CD4-positive, alpha-beta T cell treated with Interleukin-1 beta for 1 hour (primary cell): ENCODE data around the gene TSTD1.
"Not testable (repeated sequence)": the region's sequence is repeated elsewhere in the genome, so short reads cannot be mapped to it uniquely, and the experiment has no call there.

Source experiments
- DNase-seq, 2 donors: peaks; one replicate each; pipeline ENCODE4 v3.0.0-alpha.2; 2020 to 2022

The TSTD1 gene

DNA sequence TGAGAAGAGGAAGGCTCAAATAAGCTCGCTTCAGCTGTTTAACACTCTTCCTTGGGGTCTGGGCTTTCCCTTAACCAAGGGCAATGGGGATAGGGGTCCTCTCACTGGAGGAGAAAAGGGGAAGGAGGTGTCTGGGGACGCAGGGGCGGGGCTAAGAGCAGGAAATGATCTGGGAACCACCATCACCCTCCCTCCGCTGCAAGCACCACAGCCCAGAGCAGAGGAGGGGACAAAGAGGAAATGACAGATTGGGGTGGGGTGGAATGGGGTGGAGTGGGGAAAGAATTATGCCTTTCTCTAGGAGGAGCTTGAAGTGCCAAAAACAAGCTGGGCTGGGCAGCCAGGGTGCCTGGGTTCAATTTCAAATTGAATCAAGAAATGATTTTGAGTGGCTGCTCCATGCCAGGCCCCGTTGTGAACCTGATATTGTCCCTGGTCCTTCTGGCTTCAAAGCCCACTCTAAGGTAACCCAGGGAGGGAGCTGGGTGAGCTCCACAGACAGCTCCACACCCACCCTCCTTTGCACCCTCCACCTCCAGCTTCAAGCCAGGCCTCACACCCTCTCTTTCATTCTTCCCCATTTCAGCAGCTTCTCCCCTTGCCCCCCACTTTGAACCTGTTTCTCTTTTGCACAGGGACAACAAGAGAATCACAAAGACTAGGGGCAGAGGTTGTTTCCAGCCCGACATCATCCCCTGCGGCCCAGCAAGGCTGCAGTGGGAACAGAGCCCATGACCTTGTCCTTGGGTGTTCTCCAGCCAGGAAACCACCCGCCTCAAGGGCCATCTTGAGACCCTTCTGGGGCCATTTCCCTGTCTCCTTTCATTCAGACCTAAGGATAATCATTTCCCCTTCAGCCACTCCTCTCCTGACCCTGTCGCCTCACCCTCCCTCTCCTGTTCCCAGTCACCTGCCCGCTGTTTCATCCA is 29.8 kb upstream of the TSTD1 start:
- DNase-seq, result peak; percentile 93 to 94

DNA sequence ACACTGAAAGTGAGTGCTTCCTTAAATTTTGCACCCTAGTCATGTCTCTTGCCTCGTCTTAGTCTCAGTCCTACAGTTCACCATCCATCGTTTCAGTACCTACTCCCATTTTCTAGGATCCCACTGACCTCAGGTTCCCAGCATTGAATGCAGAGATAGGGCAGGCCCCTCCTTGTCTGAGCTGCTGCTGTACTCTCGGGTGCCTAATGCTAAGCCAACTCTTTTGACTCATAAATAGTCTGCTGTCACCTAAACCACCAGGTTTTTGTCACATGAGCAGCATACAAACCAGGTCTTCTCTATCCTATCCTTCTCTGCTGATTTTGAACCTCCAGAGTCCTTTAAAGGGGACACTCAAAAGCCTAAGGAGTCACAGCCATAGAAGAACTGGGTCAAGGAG is 27.9 kb upstream of the TSTD1 start:
- peak in 1 of 2 donors; percentile 29 for DNase-seq

DNA sequence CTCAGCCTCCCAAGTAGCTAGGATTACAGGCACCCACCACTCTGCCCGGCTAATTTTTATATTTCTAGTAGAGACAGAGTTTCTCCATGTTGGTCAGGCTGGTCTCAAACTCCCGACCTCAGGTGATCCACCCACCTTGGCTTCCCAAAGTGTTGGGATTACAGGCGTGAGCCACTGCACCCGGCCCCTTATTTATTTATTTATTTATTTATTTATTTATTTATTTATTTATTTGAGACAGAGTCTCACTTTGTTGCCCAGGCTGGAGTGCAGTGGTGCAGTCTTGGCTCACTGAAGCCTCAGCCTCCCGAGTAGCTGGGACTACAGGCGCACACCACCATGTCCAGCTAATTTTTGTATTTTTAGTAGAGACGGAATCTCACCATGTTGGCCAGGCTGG is 26.9 kb upstream of the TSTD1 start:
- DNase-seq, result not testable (repeated sequence)

DNA sequence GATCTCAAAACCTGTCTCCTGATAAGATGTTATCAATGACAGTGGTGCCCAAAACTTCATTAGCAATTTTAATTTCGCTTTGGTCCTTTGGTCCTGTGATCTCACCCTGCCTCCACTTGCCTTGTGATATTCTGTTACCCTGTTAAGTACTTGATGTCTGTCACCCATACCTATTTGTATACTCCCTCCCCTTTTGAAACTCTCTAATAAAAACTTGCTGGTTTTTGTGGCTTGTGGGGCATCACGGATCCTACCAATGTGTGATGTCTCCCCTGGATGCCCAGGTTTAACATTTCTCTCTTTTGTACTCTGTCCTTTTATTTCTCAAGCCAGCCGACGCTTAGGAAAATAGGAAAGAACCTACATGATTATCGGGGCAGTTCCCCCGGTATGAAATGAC is 25.2 kb upstream of the TSTD1 start:
- DNase-seq, result not testable (repeated sequence)

DNA sequence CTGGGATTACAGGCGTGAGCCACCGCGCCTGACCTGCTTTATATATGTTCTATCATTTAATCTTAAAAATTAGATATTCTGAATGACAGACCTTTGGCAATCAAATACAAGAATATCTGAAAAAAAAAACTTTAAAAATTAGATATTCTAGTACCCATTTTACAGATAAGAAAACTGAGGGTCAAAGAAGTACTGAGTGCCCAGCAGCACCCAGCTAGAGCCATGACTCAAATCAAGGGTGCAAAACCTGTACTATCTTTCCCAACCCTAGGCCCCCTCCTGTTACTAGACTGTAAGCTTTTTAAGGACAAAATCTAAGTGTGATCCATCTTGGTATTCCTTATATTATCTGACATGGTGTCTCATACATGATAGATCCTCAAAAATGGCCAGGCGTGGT is 22.7 kb upstream of the TSTD1 start:
- DNase-seq, result no peak

DNA sequence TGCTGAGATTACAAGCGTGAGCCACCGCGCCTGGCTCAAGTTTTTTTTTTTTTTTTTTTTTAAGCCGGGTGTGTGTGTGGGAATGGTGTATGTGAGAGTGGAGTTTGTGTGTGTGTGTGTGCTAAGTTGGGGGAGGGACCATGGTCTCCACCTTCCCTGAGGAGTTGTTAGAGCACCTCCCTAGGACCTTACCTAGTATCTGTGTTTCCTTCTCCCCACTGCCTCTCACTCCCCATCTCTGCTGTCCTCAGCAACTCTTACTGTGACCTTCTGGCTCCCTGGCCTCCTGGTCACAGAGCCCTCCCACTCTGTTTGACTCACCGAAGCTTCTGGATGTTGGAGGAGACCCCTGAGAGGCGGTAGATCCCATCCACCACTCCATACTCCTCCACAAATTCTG is 20.5 kb upstream of the TSTD1 start:
- no peak for DNase-seq

DNA sequence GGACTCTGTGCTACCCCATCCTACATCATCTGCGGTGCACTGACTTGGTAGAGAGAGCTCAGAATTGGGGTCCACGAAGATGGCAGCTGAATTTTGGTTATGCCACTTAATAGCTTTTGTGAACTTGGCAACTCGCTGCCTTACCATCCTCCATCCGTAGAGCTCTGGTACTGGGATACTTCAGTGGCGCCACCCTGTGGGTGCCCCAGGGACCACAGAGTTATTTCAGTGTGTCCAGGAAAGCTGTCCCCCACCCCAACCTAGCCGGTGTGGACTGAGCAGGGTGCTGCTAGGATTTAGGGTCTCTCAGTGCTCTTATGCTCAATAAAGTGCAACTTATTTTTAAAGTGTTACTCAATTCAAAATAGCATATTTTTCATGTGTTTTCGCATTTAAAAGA is 16.0 kb upstream of the TSTD1 start:
- no peak for DNase-seq

DNA sequence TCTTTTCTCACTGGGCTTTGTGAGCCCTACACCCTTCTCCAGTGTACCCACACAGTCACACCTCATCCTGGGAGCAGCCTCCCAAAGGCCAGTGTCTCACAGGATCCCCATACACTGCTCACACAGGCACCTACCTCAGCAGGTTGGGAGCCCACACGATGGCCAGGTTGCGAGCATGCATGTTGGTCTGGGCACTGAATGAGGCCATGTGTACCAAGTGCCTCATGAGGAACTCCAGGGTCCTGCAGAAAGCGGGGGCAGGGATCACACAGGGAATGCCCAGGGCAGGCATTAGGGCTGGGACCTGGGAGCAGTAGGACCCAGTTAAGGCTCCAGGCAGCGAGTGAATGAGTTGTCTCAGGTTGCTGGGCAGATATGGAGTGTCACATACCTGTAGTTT is 15.5 kb upstream of the TSTD1 start:
- DNase-seq, result no peak

DNA sequence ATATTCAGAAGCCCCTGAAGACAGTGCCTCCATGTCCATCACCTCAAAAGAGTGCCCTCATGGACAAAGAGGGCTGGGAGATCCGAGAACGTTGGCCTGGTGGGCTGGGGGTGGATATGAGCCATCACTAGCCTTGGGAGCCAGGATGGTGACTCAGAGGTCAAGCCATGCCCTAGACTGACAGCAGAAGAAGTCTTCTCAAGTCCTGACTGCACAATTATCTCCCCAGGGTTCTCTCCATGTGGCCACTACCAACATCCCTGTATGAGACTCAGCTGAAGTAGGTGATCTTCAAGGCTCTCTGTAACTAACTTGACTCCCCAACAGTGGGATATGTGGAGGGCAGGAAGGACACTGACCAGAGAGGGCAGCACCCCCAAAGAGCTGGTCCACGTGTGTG is 14.1 kb upstream of the TSTD1 start:
- no peak for DNase-seq

DNA sequence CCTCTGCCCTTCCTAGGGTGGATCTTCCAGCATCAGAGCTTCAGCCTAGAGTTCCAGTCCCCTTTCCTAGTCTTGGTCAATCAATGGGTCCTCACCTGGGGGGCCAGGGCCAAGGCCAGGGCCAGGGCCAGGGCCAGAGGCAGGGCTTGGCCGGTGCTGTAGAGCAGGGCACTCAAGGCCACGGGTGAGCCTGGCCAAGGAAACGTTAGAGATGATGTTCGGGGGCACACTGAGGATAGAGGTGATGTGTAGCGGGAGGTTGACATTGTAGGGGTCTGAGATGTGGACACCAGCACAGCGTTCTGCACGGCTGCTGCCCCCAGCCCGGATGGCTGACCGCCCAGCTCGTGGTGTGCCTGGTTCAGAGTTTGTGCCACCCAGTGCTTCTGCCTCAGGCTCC is 12.5 kb upstream of the TSTD1 start:
- DNase-seq, result no peak

DNA sequence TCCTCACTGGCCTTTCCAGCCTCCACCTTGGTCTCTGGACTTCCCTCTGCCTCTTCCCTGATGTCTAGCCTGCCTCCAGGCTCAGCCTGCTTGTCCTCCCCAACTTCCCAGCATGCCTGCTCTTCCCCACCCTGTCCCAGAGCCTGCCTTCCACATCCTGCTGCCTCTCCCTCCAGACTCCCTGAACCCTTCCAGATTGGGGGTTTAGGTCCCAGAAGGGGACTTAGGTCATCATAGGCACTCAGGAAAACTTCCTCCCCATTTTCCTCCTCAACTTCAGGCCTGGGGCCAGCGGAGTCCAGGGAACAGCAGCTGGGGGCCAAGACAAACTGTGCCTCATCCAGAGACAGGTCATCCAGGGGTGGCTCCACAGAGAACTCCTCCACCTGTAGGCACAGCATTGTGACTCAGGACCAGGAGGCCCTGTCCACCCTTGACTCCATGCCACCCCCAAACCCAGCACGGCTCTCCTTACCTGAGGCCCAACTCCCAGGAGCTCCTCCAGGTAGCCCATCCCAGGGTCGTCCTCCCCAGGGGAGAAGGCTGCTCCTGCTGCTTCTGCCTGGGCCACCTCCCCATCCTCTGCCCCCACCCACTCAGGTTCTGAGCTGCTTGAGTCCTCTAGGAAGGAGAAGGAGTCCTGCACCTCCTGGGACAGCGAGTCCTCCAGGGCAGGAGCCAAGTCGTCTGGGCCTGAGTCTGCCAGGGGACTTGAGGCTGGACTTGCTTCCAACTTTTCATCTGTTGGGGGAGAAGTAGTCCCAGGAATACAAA is 10.4 kb upstream of the TSTD1 start:
- DNase-seq, result no peak

DNA sequence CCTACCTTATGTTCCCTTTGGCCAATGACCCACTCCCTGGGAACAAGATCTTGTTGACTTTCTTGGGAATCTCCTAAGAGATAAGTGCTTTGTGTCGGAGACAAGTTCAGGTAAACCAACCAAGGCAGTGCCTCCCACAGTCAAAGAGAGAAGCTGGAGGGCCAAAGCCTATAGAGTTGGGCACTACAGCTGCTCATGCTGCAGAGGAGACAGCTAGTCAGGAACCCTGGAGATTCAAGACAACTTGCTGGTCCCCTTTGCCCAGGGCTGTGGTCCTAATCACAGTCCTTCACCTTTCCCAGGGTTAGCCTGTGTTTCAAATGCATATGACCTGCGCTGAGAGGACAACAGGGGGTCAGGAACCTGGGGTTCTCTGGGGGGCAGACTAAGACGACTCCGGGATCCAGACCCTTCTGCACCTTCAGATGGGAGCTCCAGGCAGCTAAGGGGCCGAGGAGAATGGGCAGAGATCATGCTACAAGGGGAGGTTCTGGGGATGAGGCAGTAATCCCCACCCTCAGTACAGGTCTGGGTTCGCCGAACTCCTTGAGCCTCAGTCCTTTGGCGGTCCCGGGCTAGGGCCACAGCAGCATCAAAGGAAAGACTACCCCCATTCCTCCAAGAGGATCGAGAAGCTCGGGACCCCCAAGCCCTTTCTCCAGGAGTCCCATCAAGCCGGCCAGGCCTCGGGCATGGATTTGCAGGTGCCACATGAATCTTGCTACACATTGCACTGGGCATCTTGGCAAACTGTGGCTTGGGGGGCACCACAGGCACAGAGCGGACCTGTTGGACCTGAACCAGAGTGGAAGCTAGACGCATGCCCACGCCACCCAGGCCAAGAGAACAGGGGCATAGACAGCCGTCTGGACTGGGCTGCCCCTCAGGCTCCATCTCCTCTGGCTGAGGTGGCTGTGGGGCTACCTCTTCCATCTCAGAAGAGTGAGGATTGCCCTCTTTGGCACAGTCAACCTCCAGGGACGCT is 9.0 kb upstream of the TSTD1 start:
- DNase-seq, result no peak

DNA sequence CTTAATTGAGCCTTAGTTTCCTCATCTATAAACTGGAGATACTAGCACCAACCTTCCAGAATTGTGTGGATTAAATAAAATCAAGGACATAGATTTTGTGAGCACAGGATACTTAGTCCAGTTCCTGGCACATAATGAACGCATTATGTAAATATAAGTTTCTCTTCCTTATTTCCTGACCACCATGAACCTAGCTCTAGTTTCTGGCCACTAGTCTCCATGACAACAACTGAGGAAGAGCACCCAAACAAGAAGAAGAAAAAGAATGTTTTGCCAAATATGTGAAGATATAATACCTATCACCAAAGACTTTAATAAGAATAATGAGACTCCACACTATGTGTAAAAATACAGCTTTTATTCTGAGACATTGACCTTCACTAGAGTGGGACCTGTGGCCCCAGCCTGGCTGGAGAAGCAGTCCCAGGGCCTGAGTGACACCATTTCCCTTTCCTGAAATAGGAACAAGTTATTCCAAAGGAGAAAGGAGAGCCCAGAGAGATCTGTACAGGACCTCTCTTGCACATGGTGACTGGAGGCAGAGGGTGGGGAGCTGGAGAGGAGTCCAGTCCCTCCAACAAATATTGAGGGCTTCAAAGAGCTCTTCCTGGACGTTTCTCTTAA is 8.0 kb upstream of the TSTD1 start:
- peak; percentile 38 to 45 for DNase-seq

DNA sequence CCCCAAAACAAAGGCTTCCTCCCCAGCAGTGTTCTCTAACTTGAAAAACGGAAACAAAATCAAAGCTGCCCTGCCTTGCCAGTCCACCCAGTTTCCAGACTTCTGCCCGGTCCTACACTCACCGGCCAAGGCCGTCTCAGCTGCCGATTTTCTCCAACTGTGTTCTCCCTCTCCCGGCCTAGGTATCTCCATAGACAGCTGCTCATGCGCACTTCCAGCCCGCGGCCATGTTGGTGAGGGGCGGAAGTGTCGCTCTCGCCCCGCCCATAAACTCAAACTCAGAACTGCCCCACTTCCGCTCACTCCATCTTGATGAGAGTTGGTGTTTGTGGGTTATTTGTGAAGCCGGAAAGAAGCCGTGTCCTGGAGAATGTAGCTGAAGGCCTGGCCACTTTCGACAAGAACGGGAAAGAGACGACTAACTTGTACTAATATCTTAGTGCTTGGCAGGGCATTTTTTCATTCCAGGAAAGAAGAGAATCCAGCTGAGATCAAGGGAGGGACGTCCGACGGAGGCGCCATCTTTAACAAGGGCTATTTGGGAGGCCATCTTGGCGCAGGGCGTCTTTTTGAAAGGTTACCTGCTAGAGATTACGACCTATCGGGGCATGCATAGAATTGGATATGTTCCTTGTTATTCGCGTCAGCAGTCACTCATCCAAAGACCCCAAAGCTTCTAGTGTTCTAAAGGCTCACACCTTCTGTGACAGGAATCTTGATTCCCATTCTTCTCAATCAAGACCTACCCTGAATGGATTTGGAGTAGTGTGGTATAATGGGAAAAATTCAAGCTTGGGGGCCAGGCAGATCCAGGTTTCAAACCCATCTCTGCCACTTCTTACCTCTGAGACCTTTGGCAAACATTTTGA is 7.2 kb upstream of the TSTD1 start, which contains the start of gene USF1:
USF1 (minus strand) TSS at position 242 of the 869 bp plus-strand sequence. CDS start 2,702 bp downstream, outside the sequence.
- peak; percentile 95 for DNase-seq

DNA sequence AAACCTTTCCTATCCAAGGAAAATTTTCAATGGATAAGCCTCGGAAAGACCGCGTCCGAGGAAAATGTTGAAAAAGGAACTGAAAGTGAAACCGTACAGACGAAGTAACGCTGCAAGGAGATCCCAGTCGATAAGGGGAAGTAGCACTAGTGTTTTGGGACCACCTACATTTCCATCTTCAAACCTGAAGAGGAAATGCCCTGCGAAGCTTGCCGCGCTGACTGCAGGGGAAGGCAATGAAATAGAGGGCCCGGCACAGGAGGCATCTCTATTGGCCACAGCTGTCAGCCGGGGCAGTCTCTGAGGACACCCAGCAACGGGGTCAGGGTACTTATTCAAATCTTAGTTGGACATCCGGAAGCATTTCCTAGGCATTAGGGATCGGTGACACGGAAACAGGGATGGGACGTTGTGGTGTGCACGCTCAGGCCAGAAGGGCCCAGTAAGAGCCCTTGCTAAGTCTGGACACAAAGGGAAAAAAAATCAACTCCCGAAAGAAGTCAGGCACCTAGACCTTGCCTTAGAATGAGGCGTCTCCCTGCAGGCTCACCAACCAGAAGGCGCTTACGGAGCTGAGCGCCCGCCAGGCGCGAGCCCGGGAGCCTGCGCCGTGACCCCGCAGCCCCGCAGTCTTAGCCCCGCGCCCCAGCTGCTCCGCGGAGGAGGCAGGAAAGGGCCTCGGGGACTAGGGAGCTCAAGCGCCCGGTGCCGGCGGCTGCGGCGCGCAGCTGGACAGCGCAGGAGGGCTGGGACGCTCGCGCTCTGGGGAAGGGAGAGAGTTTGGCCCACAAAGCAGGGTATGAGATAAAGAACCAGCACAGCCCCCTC is 6.4 kb upstream of the TSTD1 start:
- peak; percentile 79 to 81 for DNase-seq

DNA sequence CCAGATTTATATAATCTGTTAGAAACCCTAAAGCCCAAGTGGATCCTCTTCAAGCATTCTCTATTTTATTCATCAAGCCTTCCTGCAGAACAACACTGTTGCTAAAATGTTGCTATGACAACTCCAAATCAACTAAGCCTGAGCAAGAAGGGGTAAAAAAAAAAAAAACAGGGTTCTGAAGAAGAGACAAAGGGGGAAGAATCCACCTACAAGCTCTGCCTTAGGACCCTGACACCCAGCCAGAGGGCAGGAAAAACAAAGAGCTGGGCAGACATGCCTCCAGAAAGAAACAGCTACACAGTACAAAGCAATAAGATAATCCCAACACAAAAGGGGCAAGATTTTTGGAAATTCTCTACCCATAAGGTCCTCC is 5.8 kb upstream of the TSTD1 start:
- DNase-seq, result peak; percentile 42 to 55

DNA sequence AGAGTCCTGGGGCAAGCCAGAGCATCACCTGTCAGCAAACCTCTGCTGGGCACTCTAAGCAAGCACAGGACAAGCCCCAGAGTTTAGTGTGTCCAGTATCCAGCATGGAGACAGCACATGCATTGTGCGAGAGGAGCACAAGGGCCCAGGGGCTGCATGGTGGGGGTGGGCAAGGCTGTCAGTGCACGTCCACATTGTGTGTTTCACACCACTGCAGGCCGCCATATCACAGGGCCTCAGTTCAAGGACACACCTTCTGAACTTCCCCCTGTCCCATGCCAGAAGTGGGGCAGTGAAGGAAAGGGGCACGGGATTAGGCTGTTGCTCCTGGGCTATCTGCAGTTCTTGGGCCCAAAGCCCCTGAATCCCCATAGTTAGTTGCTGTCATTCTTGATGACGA is 782 bp upstream of the TSTD1 start:
- no peak for DNase-seq

DNA sequence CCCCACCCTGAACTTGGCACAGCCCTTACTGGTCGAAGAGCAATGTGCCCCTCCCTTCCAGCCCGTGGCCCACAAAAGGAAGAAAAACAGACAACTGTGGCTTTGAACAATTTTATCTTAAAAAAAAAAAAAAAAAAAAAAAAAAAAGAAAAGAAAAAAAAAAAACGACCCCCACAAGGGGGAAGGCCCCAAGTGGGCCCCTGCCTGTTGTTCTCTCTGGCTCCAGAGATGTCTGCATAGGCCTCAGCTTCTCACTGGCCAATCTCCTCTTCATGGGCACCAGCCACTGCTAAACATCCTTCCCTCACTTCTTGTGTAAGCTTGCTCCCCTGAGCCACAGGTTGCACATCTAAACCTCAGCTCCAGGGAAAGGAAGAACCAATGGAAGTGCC is 386 bp upstream of the TSTD1 start:
- no peak for DNase-seq

DNA sequence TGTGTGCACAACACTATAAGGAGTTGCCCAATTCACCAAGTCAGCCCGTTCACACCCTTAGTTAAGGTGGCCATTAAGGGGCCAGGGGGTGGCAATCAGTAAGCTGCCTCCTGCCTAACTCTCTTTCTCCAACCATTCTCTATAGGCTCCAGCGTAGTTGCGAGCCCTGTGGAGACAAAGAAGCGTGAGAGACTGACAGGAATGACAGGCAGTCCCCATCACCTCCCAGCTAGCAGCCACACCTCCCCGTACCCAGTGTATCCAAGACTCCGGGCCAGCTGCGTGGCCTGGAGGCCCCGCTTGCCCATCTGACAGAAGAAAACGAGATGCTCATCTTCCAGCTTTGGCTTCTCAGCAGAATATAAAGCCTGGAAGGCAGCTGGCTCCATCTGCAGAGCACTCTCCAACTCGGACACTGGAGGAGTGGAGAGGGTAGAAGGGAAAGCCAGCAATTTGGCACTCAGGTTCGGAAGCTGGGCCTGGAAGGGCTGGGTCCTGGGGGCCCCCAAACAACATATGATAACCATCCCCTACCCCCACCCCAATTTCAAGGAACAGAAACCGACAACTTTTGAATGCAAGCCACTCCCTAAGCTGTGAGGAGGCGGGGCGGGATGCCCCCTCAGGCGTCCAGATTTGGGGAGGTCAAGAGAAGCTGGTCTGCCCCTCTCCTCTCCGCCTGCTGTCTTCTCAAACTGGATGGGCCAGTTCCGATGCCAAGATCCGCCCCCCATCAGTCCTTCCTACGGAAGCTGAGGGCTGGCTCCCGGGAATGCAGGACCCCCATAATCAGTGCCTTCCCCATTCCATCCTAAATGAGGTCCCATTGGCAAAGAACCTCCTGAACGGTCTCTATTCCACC is 872 bp downstream of the TSTD1 start:
- DNase-seq, result no peak
